H1 (cell line): ENCODE data around the gene GAB2. TPM values are rescaled to one million over a fixed set of nuclear protein-coding genes. Genes with fewer than 3 reads are reported as not detected.

ENCODE experiments used
- CTCF ChIA-PET: fragments of 300-600 bp; sonication (Branson Sonifier 250); formaldehyde crosslinking; loops from one replicate; lab custom pipeline; 2021; ENCODE audit not compliant: partially characterized antibody; lab: Charles Lee
- POLR2A ChIA-PET: fragments of 300-600 bp; sonication (Branson Sonifier 250); formaldehyde crosslinking; loops from one replicate; lab custom pipeline; 2021; ENCODE audit warnings: inconsistent platforms; ENCODE audit not compliant: partially characterized antibody; lab: Charles Lee
- DNase-seq, 2 experiments: peaks; one replicate each; pipeline versions ENCODE4 v3.0.0 to v3.0.0-alpha.2; 2010 to 2022; ENCODE audit warnings: low spot score in 2 of 2, low read depth in 1 of 2, mixed read lengths in 1 of 2
- FAIRE-seq: peaks from 2 replicates; lab custom pipeline; 2011; peaks lifted over from hg19 to GRCh38; lab: Jason Lieb, UNC
- H2AFZ ChIP-seq: 2 replicates; pipeline ENCODE4 v1.8.1; 2012; ENCODE audit warnings: low read length, inconsistent platforms
- H2AK5ac ChIP-seq: 2 replicates; pipeline ENCODE4 v1.6.1; 2013; ENCODE audit warnings: low read depth, low read length
- H2BK120ac ChIP-seq: replicated peaks from 2 replicates; pipeline ENCODE3; 2013; ENCODE audit warnings: low read depth, low read length, inconsistent platforms
- H2BK12ac ChIP-seq: 2 replicates; pipeline ENCODE4 v1.6.1; 2013; ENCODE audit warnings: low read depth, low read length
- H2BK15ac ChIP-seq: 2 replicates; pipeline ENCODE4 v1.6.1; 2013; ENCODE audit warnings: low read length
- H2BK20ac ChIP-seq: 2 replicates; pipeline ENCODE4 v1.6.1; 2013; ENCODE audit warnings: low read length
- H2BK5ac ChIP-seq: 2 replicates; pipeline ENCODE4 v1.6.1; 2013; ENCODE audit warnings: low read depth, low read length
- H3K14ac ChIP-seq: 2 replicates; pipeline ENCODE4 v1.6.1; 2013; ENCODE audit warnings: inconsistent platforms; ENCODE audit not compliant: insufficient read length
- H3K18ac ChIP-seq: 2 replicates; pipeline ENCODE4 v1.6.1; 2013; ENCODE audit warnings: low read length; ENCODE audit errors: extremely low read depth
- H3K23ac ChIP-seq: 2 replicates; pipeline ENCODE4 v1.6.1; 2013; ENCODE audit warnings: inconsistent platforms; ENCODE audit not compliant: insufficient read length
- H3K23me2 ChIP-seq: 2 replicates; pipeline ENCODE4 v1.6.1; 2013; ENCODE audit warnings: low read depth, low read length
- H3K27ac ChIP-seq: 2 replicates; pipeline ENCODE4 v1.6.1; 2011; ENCODE audit warnings: low read depth, low read length, inconsistent platforms
- H3K27me3 ChIP-seq, 4 experiments: replicated peaks in 1 of 4; 1 replicate in 1 of 4; 2 replicates in 3 of 4; pipeline versions ENCODE4 v1.6.1 to v1.8.1; 2011 to 2013; ENCODE audit warnings: low read length in 3 of 4, mild to moderate bottlenecking in 3 of 4, inconsistent platforms in 2 of 4, mixed read lengths in 2 of 4, moderate library complexity in 1 of 4; ENCODE audit not compliant: control insufficient read depth in 3 of 4, insufficient read depth in 3 of 4; ENCODE audit errors: extremely low read depth in 1 of 4
- H3K36me3 ChIP-seq, 4 experiments: 2 replicates each; pipeline versions ENCODE4 v1.6.1 to v1.8.1; 2011 to 2013; ENCODE audit warnings: mild to moderate bottlenecking in 4 of 4, low read length in 3 of 4, moderate library complexity in 2 of 4, control low read depth in 1 of 4, inconsistent platforms in 1 of 4; ENCODE audit not compliant: insufficient read depth in 4 of 4, control insufficient read depth in 2 of 4
- H3K4ac ChIP-seq: replicated peaks from 2 replicates; pipeline ENCODE3; 2013; ENCODE audit warnings: low read length, low read depth, mixed read lengths, inconsistent platforms; ENCODE audit not compliant: insufficient read length
- H3K4me1 ChIP-seq, 4 experiments: replicated peaks in 1 of 4; 1 replicate in 1 of 4; 2 replicates in 3 of 4; pipeline versions ENCODE4 v1.6.1 to v1.8.1; 2011 to 2013; ENCODE audit warnings: low read length in 3 of 4, inconsistent platforms in 2 of 4, mixed read lengths in 1 of 4; ENCODE audit not compliant: insufficient read depth in 4 of 4, control insufficient read depth in 3 of 4
- H3K4me2 ChIP-seq, 2 experiments: 2 replicates each; pipeline versions ENCODE4 v1.6.1 to v1.8.1; 2011 to 2013; ENCODE audit warnings: low read depth in 2 of 2, low read length in 2 of 2, control low read depth in 1 of 2, inconsistent platforms in 1 of 2, mild to moderate bottlenecking in 1 of 2; ENCODE audit not compliant: insufficient read depth in 1 of 2
- H3K4me3 ChIP-seq, 4 experiments: fragments of 200-600, 300-600 bp in 1 of 4; sonication (generic), shearing (Covaris generic), sonication (Bioruptor Twin) in 1 of 4; 2 replicates each; pipeline versions ENCODE4 v1.5.1 to v1.8.1; 2011 to 2016; ENCODE audit warnings: low read length in 4 of 4, low read depth in 3 of 4, control low read depth in 2 of 4, inconsistent platforms in 2 of 4, mild to moderate bottlenecking in 2 of 4, mixed read lengths in 1 of 4, moderate library complexity in 1 of 4; ENCODE audit not compliant: insufficient read depth in 2 of 4; ENCODE audit errors: extremely low read depth in 1 of 4
- H3K56ac ChIP-seq: replicated peaks from 2 replicates; pipeline ENCODE3; 2013; ENCODE audit warnings: low read depth, mild to moderate bottlenecking, mixed read lengths, low read length, inconsistent platforms; ENCODE audit not compliant: insufficient read length
- H3K79me1 ChIP-seq: 2 replicates; pipeline ENCODE4 v1.6.1; 2013; ENCODE audit warnings: low read depth, low read length, control low read depth
- H3K79me2 ChIP-seq, 2 experiments: 2 replicates each; pipeline versions ENCODE4 v1.6.1 to v1.8.1; 2012 to 2013; ENCODE audit warnings: low read length in 2 of 2, mild to moderate bottlenecking in 2 of 2, inconsistent platforms in 1 of 2; ENCODE audit not compliant: insufficient read depth in 2 of 2, control insufficient read depth in 1 of 2
- H3K9ac ChIP-seq, 4 experiments: replicated peaks in 1 of 4; 1 replicate in 1 of 4; 2 replicates in 3 of 4; pipeline versions ENCODE4 v1.6.1 to v1.8.1; 2011 to 2013; ENCODE audit warnings: low read depth in 3 of 4, low read length in 3 of 4, control low read depth in 2 of 4, mild to moderate bottlenecking in 2 of 4, moderate library complexity in 2 of 4, inconsistent platforms in 1 of 4; ENCODE audit errors: extremely low read depth in 1 of 4
- H3K9me3 ChIP-seq, 2 experiments: 2 replicates each; pipeline versions ENCODE4 v1.6.1 to v1.8.1; 2012 to 2013; ENCODE audit warnings: mild to moderate bottlenecking in 2 of 2, moderate library complexity in 2 of 2, control low read depth in 1 of 2, inconsistent platforms in 1 of 2, low read depth in 1 of 2, low read length in 1 of 2, mixed read lengths in 1 of 2; ENCODE audit not compliant: insufficient read depth in 2 of 2
- H4K20me1 ChIP-seq, 2 experiments: replicated peaks in 1 of 2; 2 replicates each; pipeline versions ENCODE3 to v1.8.1; 2011 to 2013; ENCODE audit warnings: inconsistent platforms in 2 of 2, low read length in 2 of 2, mild to moderate bottlenecking in 1 of 2; ENCODE audit not compliant: insufficient read depth in 2 of 2, control insufficient read depth in 1 of 2
- H4K5ac ChIP-seq: 2 replicates; pipeline ENCODE4 v1.6.1; 2013; ENCODE audit warnings: low read length, low read depth, mixed read lengths, inconsistent platforms; ENCODE audit not compliant: insufficient read length
- H4K8ac ChIP-seq: 2 replicates; pipeline ENCODE4 v1.8.0; 2013; ENCODE audit warnings: mild to moderate bottlenecking, moderate library complexity, low read length, inconsistent platforms; ENCODE audit not compliant: insufficient read depth; ENCODE audit errors: extremely low read depth
- H4K91ac ChIP-seq: replicated peaks from 2 replicates; pipeline ENCODE3; 2013; ENCODE audit warnings: low read length, mixed read lengths, inconsistent platforms; ENCODE audit not compliant: insufficient read length
- CBX8 ChIP-seq: fragments of 300-800, 300-1000 bp; sonication (generic); IDR thresholded peaks from 2 replicates; pipeline ENCODE4 v1.7.1; 2016; ENCODE audit warnings: low read depth, low read length, borderline replicate concordance
- FOSL1 ChIP-seq: IDR thresholded peaks from 2 replicates; pipeline ENCODE4 v1.6.1; 2011; ENCODE audit warnings: mild to moderate bottlenecking, low read depth, low read length, moderate library complexity; ENCODE audit not compliant: insufficient read depth
- MAFK ChIP-seq: IDR thresholded peaks from 2 replicates; pipeline ENCODE4 v1.6.1; 2012; ENCODE audit warnings: low read depth, mild to moderate bottlenecking, improper control_type of control experiment, low read length
- WGBS, 2 experiments: shearing (Covaris generic) in 1 of 2; methylation state at CpG; one replicate each; pipeline versions ENCODE4 v1.1.6 to v1.1.7; 2013 to 2015; ENCODE audit warnings: low lambda C conversion rate in 2 of 2, mixed read lengths in 2 of 2, inconsistent platforms in 1 of 2, low coverage in 1 of 2, missing lambda C conversion rate in 1 of 2; ENCODE audit not compliant: insufficient replicate concordance in 2 of 2, insufficient coverage in 1 of 2, insufficient read length in 1 of 2; ENCODE audit errors: extremely low coverage in 1 of 2, missing lambda C conversion rate in 1 of 2; 5-methylcytosine and 5-hydroxymethylcytosine counted together
- polyA plus RNA-seq, 7 experiments: library from polyadenylated mRNA; depleted of rRNA in 3 of 7; stranded (reverse) in 5 of 7; unstranded in 2 of 7; fragments of >200 nt in 5 of 7; fragments of 200-250 nt in 2 of 7; gene quantifications; 1 replicate in 5 of 7; 2 replicates in 1 of 7; 4 replicates in 1 of 7; pipeline versions ENCODE4 v1.2.1 to v1.2.3, GENCODE V29; 2011 to 2013; ENCODE audit warnings: missing spikeins in 2 of 7, mixed read lengths in 2 of 7
- total RNA-seq: library from RNA; stranded (reverse); fragmentation: NEBNext Ultra II Directional; extraction: Animal tissue kit (Norgen Biotek cat#: 25700); gene quantifications from 2 replicates; pipeline ENCODE4 v1.2.1, GENCODE V29; 2021

The GAB2 gene
- total and polyA plus RNA-seq, 2 of the 8 experiments (the other 6 are each of a cell fraction or from before 2014, with no cell fraction given) = 6.3 to 14.0 TPM

- Histone ChIP-seq H3K56ac (no peak overlapping the region), H4K8ac (no peak overlapping the region), H3K27me3 (no peaks in the 10 kb centered on the region), H3K79me1 (no peaks in the 10 kb centered on the region), H3K27ac (no peak overlapping the region), H3K23ac (no peak overlapping the region), H2BK5ac (no peak overlapping the region), H3K14ac (no peak overlapping the region), H4K5ac (no peak overlapping the region), H4K20me1 (no peaks in the 10 kb centered on the region), H2BK20ac (no peak overlapping the region), H3K4me3 (no peak overlapping the region), H3K4me2 (no peak overlapping the region), H2BK15ac (no peak overlapping the region), H2AK5ac (no peak overlapping the region), H3K9ac (no peak overlapping the region), H4K91ac (no peak overlapping the region), H3K23me2 (no peaks in the 10 kb centered on the region), H3K79me2 (no peaks in the 10 kb centered on the region), H3K9me3 (no peaks in the 10 kb centered on the region), H2BK12ac (no peak overlapping the region), H3K18ac (no peak overlapping the region), H2AFZ (no peak overlapping the region), H3K4me1 (peaks cover 0 to 4% (median 4%) of the 10 kb centered on the region in 4 experiments; a peak in 4 of 7 replicates), H3K36me3 (no peaks in the 10 kb centered on the region), H2BK120ac (no peak overlapping the region), H3K4ac (no peak overlapping the region)
- WGBS, 2 experiments = 83% methylated on average over 5 of the region's 5 CpGs; no CpG with 5 or more reads in 1 of the 2 experiments
- ChIA-PET POLR2A (interaction anchor here (2.2 kb wide), 1 partner anchor 10 kb away, joined by 6 read pairs; no protein-coding TSS in a partner anchor), CTCF (no interaction called here)
- TF ChIP-seq CBX8 = no peak
- no peak for TF ChIP-seq MAFK
- TF ChIP-seq FOSL1 = no peak
- DNase-seq = no peak
- FAIRE-seq = no peak
These were observed 102.9 kb downstream of the GAB2 start for GRCh38 chr11:78314762-78315161.
